Loucy (cell line): Measurements from ENCODE around the gene LHX2.

ENCODE experiments used
- H2AFZ ChIP-seq: fragments of 200-600 bp; sonication (generic); 2 replicates; pipeline ENCODE4 v1.6.0; 2016; ENCODE audit warnings: antibody characterized with exemption, mild to moderate bottlenecking, low read length, moderate library complexity
- H3F3A ChIP-seq: fragments of 200-600 bp; 2 replicates; pipeline ENCODE4 v1.6.0; 2016; ENCODE audit warnings: antibody characterized with exemption, low read depth, mild to moderate bottlenecking
- H3K27me3 ChIP-seq: fragments of 200-600 bp; sonication (generic); 2 replicates; pipeline ENCODE4 v1.6.1; 2014; ENCODE audit warnings: low read length, mild to moderate bottlenecking; ENCODE audit not compliant: insufficient read depth, poor library complexity, severe bottlenecking
- H3K36me3 ChIP-seq: fragments of 200-600 bp; sonication (generic); 2 replicates; pipeline ENCODE4 v1.6.1; 2016; ENCODE audit warnings: low read length; ENCODE audit not compliant: insufficient read depth
- H3K4me1 ChIP-seq: fragments of 200-600 bp; sonication (generic); 2 replicates; pipeline ENCODE4 v1.5.1; 2014; ENCODE audit warnings: low read length, mild to moderate bottlenecking; ENCODE audit not compliant: insufficient read depth, poor library complexity, severe bottlenecking
- H3K4me2 ChIP-seq: fragments of 200-600 bp; sonication (generic); 2 replicates; pipeline ENCODE4 v1.6.0; 2014; ENCODE audit warnings: antibody characterized with exemption, low read length, low read depth, mild to moderate bottlenecking; ENCODE audit not compliant: poor library complexity, severe bottlenecking
- H3K4me3 ChIP-seq: fragments of 200-600 bp; sonication (generic); 2 replicates; pipeline ENCODE4 v1.5.1; 2014; ENCODE audit warnings: low read length, mild to moderate bottlenecking, mixed read lengths; ENCODE audit not compliant: poor library complexity, severe bottlenecking
- H3K79me2 ChIP-seq: fragments of 200-600 bp; sonication (generic); 2 replicates; pipeline ENCODE4 v1.6.1; 2014; ENCODE audit warnings: low read length; ENCODE audit not compliant: insufficient read depth
- H3K9ac ChIP-seq: fragments of 200-600 bp; sonication (generic); 2 replicates; pipeline ENCODE4 v1.6.0; 2014; ENCODE audit warnings: mild to moderate bottlenecking, low read depth, low read length, moderate library complexity; ENCODE audit not compliant: poor library complexity, severe bottlenecking
- H3K9me2 ChIP-seq: fragments of 200-600 bp; sonication (generic); replicated peaks from 2 replicates; pipeline ENCODE4 v1.6.1; 2016; ENCODE audit warnings: low read depth, low read length, mixed read lengths
- H3K9me3 ChIP-seq: fragments of 200-600 bp; sonication (generic); 2 replicates; pipeline ENCODE4 v1.6.1; 2014; ENCODE audit warnings: mild to moderate bottlenecking, antibody characterized with exemption, low read length, low read depth; ENCODE audit not compliant: insufficient read depth
- H4K20me1 ChIP-seq: fragments of 200-600 bp; sonication (generic); 2 replicates; pipeline ENCODE4 v1.6.0; 2014; ENCODE audit warnings: antibody characterized with exemption, low read length, mild to moderate bottlenecking; ENCODE audit not compliant: insufficient read depth, poor library complexity, severe bottlenecking
- EZH2phosphoT487 ChIP-seq: fragments of 200-600 bp; IDR thresholded peaks from 2 replicates; pipeline ENCODE4 v1.6.1; 2018; ENCODE audit warnings: antibody characterized with exemption, mild to moderate bottlenecking, moderate library complexity, borderline replicate concordance
- TF ChIP-seq, protein P1 (sequence below): fragments of 200-600 bp; sonication (generic); conservative IDR thresholded peaks from 2 replicates; pipeline ENCODE4 v1.5.1; 2014; ENCODE audit warnings: mild to moderate bottlenecking, antibody characterized with exemption, low read length

Gene LHX2

DNA sequence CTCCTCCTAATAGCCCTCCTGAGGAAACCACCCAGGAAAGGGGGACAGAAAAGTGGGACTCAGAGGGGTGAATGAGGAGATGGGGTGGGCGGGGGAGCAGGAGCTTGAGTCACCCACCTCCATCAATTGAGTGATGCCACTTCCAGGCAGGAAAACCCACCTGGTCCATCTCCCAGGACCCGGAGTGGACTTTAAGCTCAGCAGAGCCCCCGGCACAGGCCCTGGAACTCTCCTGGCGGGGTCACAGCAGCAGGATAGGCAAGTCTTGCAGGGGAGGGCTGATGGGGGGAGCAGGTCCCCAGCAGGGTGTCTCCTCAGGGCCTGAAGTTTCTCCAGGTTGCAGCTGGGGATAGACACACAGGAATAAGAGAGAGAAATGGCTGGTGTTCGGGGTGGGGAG, 40.8 kb downstream of the LHX2 start:
- no peak for TF ChIP-seq EZH2phosphoT487
- TF ChIP-seq, protein P1, sequence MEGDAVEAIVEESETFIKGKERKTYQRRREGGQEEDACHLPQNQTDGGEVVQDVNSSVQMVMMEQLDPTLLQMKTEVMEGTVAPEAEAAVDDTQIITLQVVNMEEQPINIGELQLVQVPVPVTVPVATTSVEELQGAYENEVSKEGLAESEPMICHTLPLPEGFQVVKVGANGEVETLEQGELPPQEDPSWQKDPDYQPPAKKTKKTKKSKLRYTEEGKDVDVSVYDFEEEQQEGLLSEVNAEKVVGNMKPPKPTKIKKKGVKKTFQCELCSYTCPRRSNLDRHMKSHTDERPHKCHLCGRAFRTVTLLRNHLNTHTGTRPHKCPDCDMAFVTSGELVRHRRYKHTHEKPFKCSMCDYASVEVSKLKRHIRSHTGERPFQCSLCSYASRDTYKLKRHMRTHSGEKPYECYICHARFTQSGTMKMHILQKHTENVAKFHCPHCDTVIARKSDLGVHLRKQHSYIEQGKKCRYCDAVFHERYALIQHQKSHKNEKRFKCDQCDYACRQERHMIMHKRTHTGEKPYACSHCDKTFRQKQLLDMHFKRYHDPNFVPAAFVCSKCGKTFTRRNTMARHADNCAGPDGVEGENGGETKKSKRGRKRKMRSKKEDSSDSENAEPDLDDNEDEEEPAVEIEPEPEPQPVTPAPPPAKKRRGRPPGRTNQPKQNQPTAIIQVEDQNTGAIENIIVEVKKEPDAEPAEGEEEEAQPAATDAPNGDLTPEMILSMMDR, result no peak
- Histone ChIP-seq H3K9ac (no peak overlapping the region), H4K20me1 (no peaks in the 10 kb centered on the region), H3K9me2 (no peaks in the 10 kb centered on the region), H3K4me3 (no peak overlapping the region), H3K79me2 (no peaks in the 10 kb centered on the region), H3K9me3 (no peaks in the 10 kb centered on the region), H3K4me1 (no peaks in the 10 kb centered on the region), H3F3A (no peaks in the 10 kb centered on the region), H3K4me2 (no peak overlapping the region), H2AFZ (no peak overlapping the region), H3K36me3 (no peaks in the 10 kb centered on the region), H3K27me3 (peaks cover 45% of the 10 kb centered on the region)

DNA sequence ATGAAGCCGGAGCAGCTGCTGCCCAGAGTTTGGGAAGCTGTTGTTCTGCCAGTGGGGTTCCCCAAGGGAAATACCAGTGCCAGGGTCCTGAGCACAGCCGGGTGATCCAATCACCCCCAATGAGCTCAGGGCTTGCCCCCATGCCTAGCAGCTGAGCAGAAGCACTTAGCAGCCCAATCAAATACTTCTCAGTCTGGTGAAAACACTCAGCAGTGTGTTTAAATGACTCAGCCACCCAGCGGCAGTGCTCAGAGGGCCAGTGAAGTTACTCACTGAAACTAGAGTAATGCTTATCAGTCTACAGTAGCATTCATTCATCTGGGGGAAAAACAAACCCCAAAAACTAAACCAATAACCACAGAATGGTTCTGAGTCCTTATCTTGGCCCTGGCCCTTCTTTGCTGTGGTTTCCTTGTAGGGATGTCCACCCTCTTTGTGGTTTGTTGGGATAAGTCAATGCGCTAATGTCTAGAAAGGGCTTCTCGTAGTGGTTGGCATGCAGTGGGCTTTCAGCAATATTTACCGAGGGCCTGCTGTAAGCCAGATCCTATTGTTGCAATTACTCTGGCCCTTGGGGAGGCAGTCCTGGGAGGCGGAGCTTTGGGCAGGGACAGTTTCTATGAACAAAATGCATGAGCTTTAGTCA, 43.1 kb downstream of the LHX2 start:
- no peak overlapping the region for H3K9ac ChIP-seq
- no peaks in the 10 kb centered on the region for H3K4me1 ChIP-seq
- no peak overlapping the region for H3K4me3 ChIP-seq
- H4K20me1 ChIP-seq, result no peaks in the 10 kb centered on the region
- no peak overlapping the region for H2AFZ ChIP-seq
- H3F3A ChIP-seq, result no peaks in the 10 kb centered on the region
- H3K4me2 ChIP-seq, result no peak overlapping the region
- peaks cover 58% of the 10 kb centered on the region for H3K27me3 ChIP-seq
- H3K9me2 ChIP-seq, result no peaks in the 10 kb centered on the region
- TF ChIP-seq, protein P1, result no peak
- peak; percentile 78 for TF ChIP-seq EZH2phosphoT487
- no peaks in the 10 kb centered on the region for H3K36me3 ChIP-seq
- no peaks in the 10 kb centered on the region for H3K9me3 ChIP-seq
- H3K79me2 ChIP-seq, result no peaks in the 10 kb centered on the region

DNA sequence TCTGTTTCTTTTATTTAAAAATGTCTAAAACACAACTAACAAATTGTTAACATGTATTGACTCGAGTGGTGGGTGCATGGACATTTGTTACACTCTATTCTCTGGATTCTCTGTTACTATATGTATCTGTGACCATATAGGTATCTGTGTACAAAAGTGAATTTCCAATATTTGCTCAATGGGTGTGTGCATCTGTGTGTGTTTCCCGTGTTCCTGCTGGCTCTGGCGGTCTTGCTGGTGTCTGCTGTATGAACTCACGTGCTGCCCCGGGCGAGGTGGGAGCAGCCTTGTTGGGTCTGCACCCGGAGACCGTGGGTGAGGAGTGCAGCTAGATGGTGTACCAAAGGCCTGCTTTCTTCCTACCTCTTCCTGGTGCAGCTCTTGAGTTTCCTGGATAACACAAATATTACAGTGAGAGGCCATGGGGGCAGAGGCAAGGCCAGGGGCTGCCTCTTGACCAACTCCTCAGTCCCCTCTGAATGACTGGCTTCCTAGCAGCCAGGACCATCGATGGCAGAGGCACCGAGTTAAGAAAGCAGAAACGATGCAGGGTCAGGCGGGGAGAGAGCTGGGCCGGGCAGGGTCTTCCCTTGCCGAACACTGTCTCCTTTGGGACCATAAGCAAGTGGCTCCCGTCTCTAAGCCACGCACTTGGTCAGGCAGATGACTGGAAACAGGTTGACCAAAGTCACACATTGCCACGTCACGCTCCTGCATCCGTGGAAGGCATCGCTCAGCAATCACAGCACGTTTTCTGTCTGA, 49.5 kb downstream of the LHX2 start:
- Histone ChIP-seq H3K27me3 (peaks cover 35% of the 10 kb centered on the region), H2AFZ (no peak overlapping the region), H3K79me2 (no peaks in the 10 kb centered on the region), H3K4me1 (no peaks in the 10 kb centered on the region), H3F3A (no peaks in the 10 kb centered on the region), H4K20me1 (no peaks in the 10 kb centered on the region), H3K36me3 (no peaks in the 10 kb centered on the region), H3K9ac (no peak overlapping the region), H3K4me3 (no peak overlapping the region), H3K9me3 (no peaks in the 10 kb centered on the region), H3K9me2 (no peaks in the 10 kb centered on the region), H3K4me2 (no peak overlapping the region)
- TF ChIP-seq EZH2phosphoT487, result no peak
